ENCODE results near the gene KLF4.
A peak's percentile ranks its signal among the peaks of the same experiment; 100 is the strongest.

GRCh38 chr9:107489687-107490605 lies at the start of gene KLF4:
- TF ChIP-seq CTCF (IDR thresholded peaks at IDR 0.05) (no peak), POLR2A (IDR thresholded peaks at IDR 0.05) (peak; percentile 55)

Measured in testis (tissue), 2 donors.